Muscle of leg (tissue), 11 donors: ENCODE measurements around the gene FOXK1. TPM values are rescaled to one million over a fixed set of nuclear protein-coding genes. Genes with fewer than 3 reads are reported as not detected.

Source experiments
- DNase-seq: peaks from one replicate; pipeline ENCODE4 v3.0.0; 2013
- H3K27ac ChIP-seq: one replicate; pipeline ENCODE4 v1.5.1; 2013; ENCODE audit warnings: mild to moderate bottlenecking, low read length, control low read depth
- H3K27me3 ChIP-seq: one replicate; pipeline ENCODE4 v1.6.1; 2013; ENCODE audit warnings: low read length; ENCODE audit not compliant: control insufficient read depth, insufficient read depth
- H3K36me3 ChIP-seq: one replicate; pipeline ENCODE4 v1.6.1; 2013; ENCODE audit warnings: low read length; ENCODE audit not compliant: control insufficient read depth, insufficient read depth
- H3K4me1 ChIP-seq: one replicate; pipeline ENCODE4 v1.6.1; 2013; ENCODE audit warnings: low read length; ENCODE audit not compliant: control insufficient read depth, insufficient read depth
- H3K4me3 ChIP-seq: one replicate; pipeline ENCODE4 v1.5.1; 2013; ENCODE audit warnings: low read length, control low read depth
- H3K9me3 ChIP-seq: replicated peaks from 2 replicates; pipeline ENCODE4 v1.6.1; 2013; ENCODE audit warnings: low read depth, low read length; ENCODE audit not compliant: control insufficient read depth
- WGBS: methylation state at CpG from one replicate; pipeline ENCODE4 v1.1.5; 2013; ENCODE audit warnings: missing lambda C conversion rate; ENCODE audit not compliant: insufficient coverage; 5-methylcytosine and 5-hydroxymethylcytosine counted together
- polyA plus RNA-seq, 8 donors: library from polyadenylated mRNA; unstranded; fragments of 120-200 nt; gene quantifications; one replicate each; pipeline versions ENCODE4 v1.2.1 to v1.2.3, GENCODE V29; 2013; ENCODE audit warnings: inconsistent platforms in 1 of 8, low replicate concordance in 1 of 8; ENCODE audit not compliant: insufficient read length in 8 of 8, insufficient read depth in 1 of 8
- total RNA-seq: library from RNA; stranded (reverse); fragments of 120-200 nt; gene quantifications from one replicate; pipeline ENCODE4 v1.2.4, GENCODE V29; 2013

Gene FOXK1
- total and polyA plus RNA-seq, 9 donors: 10.9 to 19.8 (median 18.2) TPM

GRCh38 chr7:4693152-4693551 lies 11.1 kb downstream of the FOXK1 start:
- H3K4me3 ChIP-seq: no peak overlapping the region
- H3K27ac ChIP-seq: no peak overlapping the region
- H3K9me3 ChIP-seq: no peaks in the 10 kb centered on the region
- no peaks in the 10 kb centered on the region for H3K27me3 ChIP-seq
- peaks cover 4% of the 10 kb centered on the region for H3K36me3 ChIP-seq
- peaks cover 23% of the 10 kb centered on the region for H3K4me1 ChIP-seq
- WGBS: no CpG with 5 or more reads among the region's 2 CpGs
- no peak for DNase-seq

- WGBS: no CpG with 5 or more reads among the region's 2 CpGs
- peaks cover 23% of the 10 kb centered on the region for H3K4me1 ChIP-seq
- no peak overlapping the region for H3K4me3 ChIP-seq
- no peak for DNase-seq
- peaks cover 4% of the 10 kb centered on the region for H3K36me3 ChIP-seq
- no peak overlapping the region for H3K27ac ChIP-seq
- no peaks in the 10 kb centered on the region for H3K9me3 ChIP-seq
- H3K27me3 ChIP-seq: no peaks in the 10 kb centered on the region
Measured at GRCh38 chr7:4693749-4694148, 11.7 kb downstream of the FOXK1 start.

GRCh38 chr7:4694305-4694704 lies 12.2 kb downstream of the FOXK1 start:
- H3K27ac ChIP-seq: peak overlapping the region; percentile 67
- H3K27me3 ChIP-seq: no peaks in the 10 kb centered on the region
- no peaks in the 10 kb centered on the region for H3K9me3 ChIP-seq
- WGBS: no CpG with 5 or more reads among the region's 2 CpGs
- no peak overlapping the region for H3K4me3 ChIP-seq
- peaks cover 4% of the 10 kb centered on the region for H3K36me3 ChIP-seq
- peaks cover 20% of the 10 kb centered on the region for H3K4me1 ChIP-seq
- no peak for DNase-seq

GRCh38 chr7:4698707-4699275 lies 16.7 kb downstream of the FOXK1 start:
- no peak overlapping the region for H3K27ac ChIP-seq
- DNase-seq: no peak
- H3K4me3 ChIP-seq: no peak overlapping the region
- H3K4me1 ChIP-seq: peaks cover 17% of the 10 kb centered on the region
- peaks cover 4% of the 10 kb centered on the region for H3K36me3 ChIP-seq
- no peaks in the 10 kb centered on the region for H3K9me3 ChIP-seq
- no peaks in the 10 kb centered on the region for H3K27me3 ChIP-seq
- WGBS: 94% methylated on average over 6 of the region's 10 CpGs

GRCh38 chr7:4699841-4700240 lies 17.7 kb downstream of the FOXK1 start:
- WGBS: 71% methylated on average over 3 of the region's 10 CpGs
- DNase-seq: no peak
- Histone ChIP-seq H3K27ac (no peak overlapping the region), H3K36me3 (peaks cover 3% of the 10 kb centered on the region), H3K27me3 (no peaks in the 10 kb centered on the region), H3K4me3 (no peak overlapping the region), H3K9me3 (no peaks in the 10 kb centered on the region), H3K4me1 (peaks cover 12% of the 10 kb centered on the region)

GRCh38 chr7:4700577-4701235 lies 18.6 kb downstream of the FOXK1 start:
- 73% methylated on average over 8 of the region's 14 CpGs for WGBS
- Histone ChIP-seq H3K4me1 (peaks cover 9% of the 10 kb centered on the region), H3K27me3 (no peaks in the 10 kb centered on the region), H3K36me3 (no peaks in the 10 kb centered on the region), H3K4me3 (no peak overlapping the region), H3K9me3 (no peaks in the 10 kb centered on the region), H3K27ac (no peak overlapping the region)
- no peak for DNase-seq

- WGBS: 52% methylated on average over 16 of the region's 20 CpGs
- no peaks in the 10 kb centered on the region for H3K27me3 ChIP-seq
- no peaks in the 10 kb centered on the region for H3K36me3 ChIP-seq
- no peaks in the 10 kb centered on the region for H3K9me3 ChIP-seq
- peaks cover 26% of the 10 kb centered on the region for H3K4me1 ChIP-seq
- no peak overlapping the region for H3K27ac ChIP-seq
- DNase-seq: no peak
- H3K4me3 ChIP-seq: no peak overlapping the region
Measured at GRCh38 chr7:4702961-4703512, 20.9 kb downstream of the FOXK1 start.

- no peak overlapping the region for H3K27ac ChIP-seq
- no peaks in the 10 kb centered on the region for H3K9me3 ChIP-seq
- H3K4me3 ChIP-seq: no peak overlapping the region
- H3K36me3 ChIP-seq: no peaks in the 10 kb centered on the region
- no peaks in the 10 kb centered on the region for H3K27me3 ChIP-seq
- no peak for DNase-seq
- 80% methylated on average over 6 of the region's 9 CpGs for WGBS
- H3K4me1 ChIP-seq: peaks cover 26% of the 10 kb centered on the region
Measured at GRCh38 chr7:4703532-4703931, 21.4 kb downstream of the FOXK1 start.

- DNase-seq: no peak
- Histone ChIP-seq H3K4me1 (peaks cover 26% of the 10 kb centered on the region), H3K27ac (peak overlapping the region; percentile 71), H3K27me3 (no peaks in the 10 kb centered on the region), H3K9me3 (no peaks in the 10 kb centered on the region), H3K36me3 (peaks cover 8% of the 10 kb centered on the region), H3K4me3 (no peak overlapping the region)
- WGBS: 52% methylated on average over 15 of the region's 21 CpGs
Measured at GRCh38 chr7:4706384-4707216, 24.5 kb downstream of the FOXK1 start.

GRCh38 chr7:4707217-4707741 lies 25.2 kb downstream of the FOXK1 start:
- DNase-seq: peak; percentile 36
- WGBS: 59% methylated on average over 9 of the region's 22 CpGs

More at GRCh38 chr7:4707217-4707741, 25.2 kb downstream of the FOXK1 start:
- Histone ChIP-seq H3K36me3 (peaks cover 8% of the 10 kb centered on the region), H3K27ac (peak overlapping the region; percentile 71), H3K27me3 (no peaks in the 10 kb centered on the region), H3K4me3 (no peak overlapping the region), H3K9me3 (no peaks in the 10 kb centered on the region), H3K4me1 (peaks cover 26% of the 10 kb centered on the region)
